Measurements from ENCODE around the gene TMEM117.

- TF ChIP-seq POLR2AphosphoS5 (IDR thresholded peaks at IDR 0.05; ENCODE audit: low read depth, low read length) (no peak), POLR2A (IDR thresholded peaks at IDR 0.05; ENCODE audit: low read depth, low read length) (no peak), TAF1 (IDR thresholded peaks at IDR 0.05; ENCODE audit: borderline replicate concordance, low read depth, low read length) (no peak)
Observed at GRCh38 chr12:43917896-43918295, 82.0 kb downstream of the TMEM117 start.

Measured in GM12892 (cell line).